Measurements from ENCODE around the gene CRLF3.

The CRLF3 gene

DNA sequence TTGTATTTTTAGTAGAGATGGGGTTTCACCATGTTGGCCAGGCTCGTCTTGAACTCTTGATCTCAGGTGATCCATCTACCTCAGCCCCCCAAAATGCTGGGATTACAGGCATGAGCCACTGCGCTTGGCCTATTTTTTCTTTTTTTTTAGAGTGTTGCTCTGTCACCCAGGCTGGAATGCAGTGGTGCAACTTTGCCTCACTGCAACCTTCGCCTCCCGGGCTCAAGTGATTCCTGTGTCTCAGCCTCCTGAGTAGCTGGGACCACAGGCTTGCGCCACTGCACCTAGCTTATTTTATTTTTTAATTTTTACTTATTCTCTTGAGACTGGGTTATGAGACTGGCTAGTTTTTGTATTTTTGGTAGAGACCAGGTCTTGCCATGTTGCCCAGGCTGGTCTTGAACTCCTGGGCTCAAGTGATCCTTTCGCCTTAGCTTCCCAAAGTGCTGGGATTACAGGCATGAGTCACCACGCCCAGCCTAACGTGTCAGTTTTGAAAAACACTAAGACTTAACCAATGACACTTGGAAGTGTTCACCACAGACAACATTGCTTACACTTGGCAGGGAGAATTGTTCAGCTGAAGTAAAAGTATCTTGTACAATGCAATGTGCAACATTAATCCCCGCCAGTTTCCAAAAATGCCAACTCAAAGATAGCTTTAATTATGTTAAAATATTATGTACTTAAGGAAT, 34.2 kb upstream of the CRLF3 start:
- Histone ChIP-seq H3K27me3 (ENCODE audit: control insufficient read depth, low read length) (no peaks in the 10 kb centered on the region), H3K4me1 (ENCODE audit: control insufficient read depth, low read length) (no peaks in the 10 kb centered on the region), H4K20me1 (ENCODE audit: control insufficient read depth, insufficient read depth, low read depth, low read length) (no peaks in the 10 kb centered on the region), H3K4me2 (ENCODE audit: low read length) (no peak overlapping the region), H3K9me2 (replicated peaks; ENCODE audit: control insufficient read depth, low read length) (no peaks in the 10 kb centered on the region), H3K9me3 (ENCODE audit: control insufficient read depth, insufficient read depth, low read length) (no peaks in the 10 kb centered on the region), H3K27ac (ENCODE audit: low read depth, low read length) (no peak overlapping the region), H3K36me3 (ENCODE audit: control insufficient read depth, low read length) (peaks cover 69% of the 10 kb centered on the region), H3K79me2 (ENCODE audit: control insufficient read depth, low read length) (no peaks in the 10 kb centered on the region), H3F3A (ENCODE audit: control insufficient read depth, insufficient read depth) (peaks cover 2% of the 10 kb centered on the region; the same call in 1 of the 2 replicates), H3K4me3 (ENCODE audit: low read length) (no peak overlapping the region)
- TF ChIP-seq, protein P1, sequence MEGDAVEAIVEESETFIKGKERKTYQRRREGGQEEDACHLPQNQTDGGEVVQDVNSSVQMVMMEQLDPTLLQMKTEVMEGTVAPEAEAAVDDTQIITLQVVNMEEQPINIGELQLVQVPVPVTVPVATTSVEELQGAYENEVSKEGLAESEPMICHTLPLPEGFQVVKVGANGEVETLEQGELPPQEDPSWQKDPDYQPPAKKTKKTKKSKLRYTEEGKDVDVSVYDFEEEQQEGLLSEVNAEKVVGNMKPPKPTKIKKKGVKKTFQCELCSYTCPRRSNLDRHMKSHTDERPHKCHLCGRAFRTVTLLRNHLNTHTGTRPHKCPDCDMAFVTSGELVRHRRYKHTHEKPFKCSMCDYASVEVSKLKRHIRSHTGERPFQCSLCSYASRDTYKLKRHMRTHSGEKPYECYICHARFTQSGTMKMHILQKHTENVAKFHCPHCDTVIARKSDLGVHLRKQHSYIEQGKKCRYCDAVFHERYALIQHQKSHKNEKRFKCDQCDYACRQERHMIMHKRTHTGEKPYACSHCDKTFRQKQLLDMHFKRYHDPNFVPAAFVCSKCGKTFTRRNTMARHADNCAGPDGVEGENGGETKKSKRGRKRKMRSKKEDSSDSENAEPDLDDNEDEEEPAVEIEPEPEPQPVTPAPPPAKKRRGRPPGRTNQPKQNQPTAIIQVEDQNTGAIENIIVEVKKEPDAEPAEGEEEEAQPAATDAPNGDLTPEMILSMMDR (IDR thresholded peaks at IDR 0.05; ENCODE audit: low read depth, low read length, poor library complexity, severe bottlenecking), result no peak
- no peak for TF ChIP-seq EZH2phosphoT487 (IDR thresholded peaks at IDR 0.05; ENCODE audit: borderline replicate concordance, low read length)

DNA sequence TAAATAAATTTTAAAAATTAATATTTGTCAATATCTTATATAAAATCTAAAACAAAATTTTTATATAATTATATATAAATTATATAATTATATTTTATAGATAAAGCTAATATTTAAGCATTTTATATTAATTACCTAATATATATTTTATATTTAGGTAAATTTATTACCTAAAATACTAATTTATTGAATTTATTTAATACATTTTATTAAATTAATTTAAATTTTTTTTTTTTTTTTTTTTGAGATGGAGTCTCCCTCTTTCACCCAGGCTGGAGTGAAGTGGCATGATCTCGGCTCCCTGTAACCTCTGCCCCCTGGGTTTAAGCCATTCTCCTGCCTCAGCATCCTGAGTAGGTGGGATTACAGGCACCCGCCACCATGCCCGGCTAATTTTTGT, 29.7 kb upstream of the CRLF3 start:
- H3K4me1 ChIP-seq (ENCODE audit: control insufficient read depth, low read length), result no peaks in the 10 kb centered on the region
- H3K4me2 ChIP-seq (ENCODE audit: low read length), result no peak overlapping the region
- no peaks in the 10 kb centered on the region for H3K9me3 ChIP-seq (ENCODE audit: control insufficient read depth, insufficient read depth, low read length)
- H4K20me1 ChIP-seq (ENCODE audit: control insufficient read depth, insufficient read depth, low read depth, low read length), result no peaks in the 10 kb centered on the region; the same call in 1 of the 2 replicates
- no peak overlapping the region for H3K4me3 ChIP-seq (ENCODE audit: low read length)
- no peaks in the 10 kb centered on the region for H3K27me3 ChIP-seq (ENCODE audit: control insufficient read depth, low read length)
- TF ChIP-seq, protein P1 (IDR thresholded peaks at IDR 0.05; ENCODE audit: low read depth, low read length, poor library complexity, severe bottlenecking), result no peak
- no peak for TF ChIP-seq EZH2phosphoT487 (IDR thresholded peaks at IDR 0.05; ENCODE audit: borderline replicate concordance, low read length)
- no peak overlapping the region for H3K27ac ChIP-seq (ENCODE audit: low read depth, low read length)
- peaks cover 2% of the 10 kb centered on the region; the same call in 1 of the 2 replicates for H3F3A ChIP-seq (ENCODE audit: control insufficient read depth, insufficient read depth)
- H3K36me3 ChIP-seq (ENCODE audit: control insufficient read depth, low read length), result peaks cover 73% of the 10 kb centered on the region
- H3K79me2 ChIP-seq (ENCODE audit: control insufficient read depth, low read length), result peaks cover 5% of the 10 kb centered on the region; the same call in 1 of the 2 replicates
- H3K9me2 ChIP-seq (replicated peaks; ENCODE audit: control insufficient read depth, low read length), result no peaks in the 10 kb centered on the region

DNA sequence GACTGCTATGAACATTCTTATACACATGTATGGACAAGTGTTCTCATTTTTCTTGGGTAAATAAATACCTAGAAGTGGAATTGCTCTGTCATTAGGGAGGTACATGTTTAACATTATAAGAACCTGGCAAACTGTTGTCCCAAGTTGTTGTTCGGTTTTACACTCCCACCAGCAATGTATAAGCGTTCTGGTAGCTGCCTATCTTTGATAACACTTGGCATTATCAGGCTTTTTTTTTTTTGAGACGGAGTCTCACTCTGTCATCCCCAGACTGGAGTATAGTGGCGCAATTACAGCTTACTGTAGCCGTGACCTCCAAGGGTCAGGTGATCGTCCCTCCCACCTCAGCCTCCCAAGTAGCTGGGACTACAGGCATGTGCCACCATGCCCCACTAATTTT, 23.5 kb upstream of the CRLF3 start:
- no peak overlapping the region for H3K27ac ChIP-seq (ENCODE audit: low read depth, low read length)
- H3K4me3 ChIP-seq (ENCODE audit: low read length), result no peak overlapping the region
- peaks cover 65% of the 10 kb centered on the region for H3K36me3 ChIP-seq (ENCODE audit: control insufficient read depth, low read length)
- peaks cover 4% of the 10 kb centered on the region for H3F3A ChIP-seq (ENCODE audit: control insufficient read depth, insufficient read depth)
- H3K4me2 ChIP-seq (ENCODE audit: low read length), result no peak overlapping the region
- no peaks in the 10 kb centered on the region for H3K9me3 ChIP-seq (ENCODE audit: control insufficient read depth, insufficient read depth, low read length)
- H3K27me3 ChIP-seq (ENCODE audit: control insufficient read depth, low read length), result no peaks in the 10 kb centered on the region
- peaks cover 14% of the 10 kb centered on the region for H3K79me2 ChIP-seq (ENCODE audit: control insufficient read depth, low read length)
- no peaks in the 10 kb centered on the region for H3K9me2 ChIP-seq (replicated peaks; ENCODE audit: control insufficient read depth, low read length)
- H3K4me1 ChIP-seq (ENCODE audit: control insufficient read depth, low read length), result no peaks in the 10 kb centered on the region
- no peaks in the 10 kb centered on the region; the same call in 1 of the 2 replicates for H4K20me1 ChIP-seq (ENCODE audit: control insufficient read depth, insufficient read depth, low read depth, low read length)
- no peak for TF ChIP-seq EZH2phosphoT487 (IDR thresholded peaks at IDR 0.05; ENCODE audit: borderline replicate concordance, low read length)
- TF ChIP-seq, protein P1 (IDR thresholded peaks at IDR 0.05; ENCODE audit: low read depth, low read length, poor library complexity, severe bottlenecking), result no peak

All from DOHH2 (cell line).